Stimulated activated CD4-positive, alpha-beta T cell treated with anti-CD3 and anti-CD28 coated beads, Interleukin-12 subunit alpha, Interleukin-12 subunit beta, amount 100 ng/mL, for 24 hours (primary cell): ENCODE data around the gene MPP1.

Source experiments
- DNase-seq, 2 experiments: peaks; one replicate each; pipeline ENCODE4 v3.0.0-alpha.2; 2020; ENCODE audit warnings: low read depth in 2 of 2

Gene MPP1

DNA sequence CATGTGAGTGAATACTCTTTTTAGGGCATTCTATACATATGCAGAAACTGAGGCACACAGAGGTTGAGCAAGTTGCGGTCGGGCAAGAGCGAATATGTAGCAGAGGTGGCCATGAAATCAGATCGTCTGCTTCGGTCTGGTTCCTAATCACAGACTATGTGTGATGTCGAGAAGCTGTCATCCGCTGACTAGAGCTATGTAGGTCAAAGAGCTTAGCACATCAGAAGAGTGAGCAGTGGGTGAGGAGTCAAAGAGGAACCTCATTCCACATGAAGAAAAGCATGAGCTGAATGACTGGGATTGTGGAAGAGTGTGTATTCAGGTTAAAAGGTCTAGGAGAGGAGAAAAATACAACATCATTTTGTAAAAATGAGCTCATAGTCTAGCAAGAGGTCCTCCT lies 73.4 kb downstream of the MPP1 start:
- no peak for DNase-seq

- DNase-seq, result no peak
These were observed 74.1 kb downstream of the MPP1 start for GRCh38 chrX:154731184-154731583.

DNA sequence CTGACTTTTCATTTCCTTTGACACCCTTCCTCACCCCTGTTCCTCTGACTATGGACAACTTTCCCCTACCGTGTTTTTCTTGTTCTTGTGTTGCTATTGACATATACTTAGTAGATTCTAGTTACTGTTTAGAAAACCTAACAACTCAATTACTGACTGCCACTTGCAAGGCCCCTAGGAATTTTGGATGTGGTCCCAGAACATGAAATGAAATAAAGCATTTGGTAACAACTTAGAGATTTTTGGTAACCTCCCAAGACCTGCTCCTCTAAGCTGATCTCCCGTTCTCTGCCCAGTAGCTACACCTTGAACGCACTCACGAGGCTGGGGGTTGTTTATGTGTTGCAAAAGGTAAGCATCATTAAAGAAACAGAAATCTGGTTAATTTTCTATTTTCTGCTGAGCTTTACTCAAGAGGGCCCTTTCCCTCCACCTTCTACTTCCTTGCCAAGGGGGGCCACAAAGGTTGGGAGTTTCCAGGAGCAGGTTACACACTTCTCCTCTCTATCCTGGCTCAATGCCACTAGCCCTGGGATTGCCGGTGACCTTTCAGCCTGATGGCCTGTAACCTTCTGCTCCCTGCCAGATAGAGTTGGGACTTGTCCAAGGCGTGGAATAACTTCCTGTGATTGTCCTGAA lies 74.9 kb downstream of the MPP1 start:
- no peak for DNase-seq

- no peak for DNase-seq
These were observed 75.8 kb downstream of the MPP1 start for GRCh38 chrX:154729439-154729838.
